WTC11 (cell line): ENCODE results near the gene MAN1A2.

Experiments
- CBFB ChIP-seq: sonication (generic); formaldehyde crosslinking; IDR thresholded peaks from 2 replicates; pipeline ENCODE4 v1.8.1; 2022; ENCODE audit warnings: mild to moderate bottlenecking, low read depth, missing genetic modification reagents
- ELF4 ChIP-seq: sonication (generic); formaldehyde crosslinking; IDR thresholded peaks from 2 replicates; pipeline ENCODE4 v1.8.1; 2022; ENCODE audit warnings: low read depth, mild to moderate bottlenecking, moderate library complexity, missing genetic modification reagents
- GABPB1 ChIP-seq: sonication (generic); formaldehyde crosslinking; IDR thresholded peaks from 2 replicates; pipeline ENCODE4 v1.8.1; 2023; ENCODE audit warnings: mild to moderate bottlenecking, missing genetic modification reagents
- JUN ChIP-seq: sonication (generic); formaldehyde crosslinking; IDR thresholded peaks from 2 replicates; pipeline ENCODE4 v1.8.0; 2023; ENCODE audit warnings: mild to moderate bottlenecking, missing genetic modification reagents
- TF ChIP-seq, protein P1 (sequence below): fragments of 200-600 bp; IDR thresholded peaks from 2 replicates; pipeline ENCODE4 v1.8.0; 2022; ENCODE audit warnings: antibody characterized with exemption
- TF ChIP-seq, protein P2 (sequence below): sonication (generic); formaldehyde crosslinking; IDR thresholded peaks from 2 replicates; pipeline ENCODE4 v1.8.1; 2023; ENCODE audit warnings: mild to moderate bottlenecking, missing genetic modification reagents
- TF ChIP-seq, protein P3 (sequence below): sonication (generic); formaldehyde crosslinking; conservative IDR thresholded peaks from 2 replicates; pipeline ENCODE4 v1.8.1; 2022; ENCODE audit warnings: mild to moderate bottlenecking, missing genetic modification reagents
- TF ChIP-seq, protein P4 (sequence below): sonication (generic); formaldehyde crosslinking; IDR thresholded peaks from 2 replicates; pipeline ENCODE4 v1.8.0; 2023; ENCODE audit warnings: mild to moderate bottlenecking, missing genetic modification reagents
- TF ChIP-seq, protein P5 (sequence below): sonication (generic); formaldehyde crosslinking; conservative IDR thresholded peaks from 2 replicates; pipeline ENCODE4 v1.8.1; 2023; ENCODE audit warnings: mild to moderate bottlenecking, low read depth, missing genetic modification reagents, moderate library complexity

DNA sequence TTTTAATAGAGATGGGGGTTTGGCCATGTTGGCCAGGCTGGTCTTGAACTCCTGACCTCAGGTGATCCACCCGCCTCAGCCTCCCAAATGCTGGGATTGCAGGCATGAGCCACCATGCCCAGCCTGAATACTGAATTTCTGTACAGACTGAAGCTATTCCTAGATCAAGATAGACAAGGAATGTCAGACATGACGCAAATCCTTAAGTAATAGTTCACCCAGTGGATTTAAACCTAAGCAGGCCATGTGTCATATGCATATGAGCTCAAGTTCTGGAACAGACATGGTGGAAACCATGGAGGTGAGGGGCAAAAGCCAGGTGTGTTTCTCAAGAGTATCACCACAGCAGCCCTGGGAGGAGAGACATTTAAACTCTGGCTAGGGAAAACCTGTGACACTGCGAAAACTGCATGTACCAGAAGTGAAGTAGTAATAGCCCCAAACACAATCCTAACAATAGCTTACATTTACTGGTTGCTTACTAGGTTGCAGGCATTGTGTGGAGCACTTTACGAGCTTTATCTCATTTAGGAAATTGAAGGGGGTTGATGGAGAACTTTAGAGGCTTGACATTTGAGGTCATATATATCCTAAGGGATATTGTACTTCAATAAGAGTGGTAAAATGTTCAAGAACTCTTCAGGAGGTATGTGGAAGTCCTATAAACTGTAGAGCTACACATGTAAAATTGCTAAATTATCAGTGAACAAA is 31.7 kb upstream of the MAN1A2 start:
- TF ChIP-seq, protein P1, sequence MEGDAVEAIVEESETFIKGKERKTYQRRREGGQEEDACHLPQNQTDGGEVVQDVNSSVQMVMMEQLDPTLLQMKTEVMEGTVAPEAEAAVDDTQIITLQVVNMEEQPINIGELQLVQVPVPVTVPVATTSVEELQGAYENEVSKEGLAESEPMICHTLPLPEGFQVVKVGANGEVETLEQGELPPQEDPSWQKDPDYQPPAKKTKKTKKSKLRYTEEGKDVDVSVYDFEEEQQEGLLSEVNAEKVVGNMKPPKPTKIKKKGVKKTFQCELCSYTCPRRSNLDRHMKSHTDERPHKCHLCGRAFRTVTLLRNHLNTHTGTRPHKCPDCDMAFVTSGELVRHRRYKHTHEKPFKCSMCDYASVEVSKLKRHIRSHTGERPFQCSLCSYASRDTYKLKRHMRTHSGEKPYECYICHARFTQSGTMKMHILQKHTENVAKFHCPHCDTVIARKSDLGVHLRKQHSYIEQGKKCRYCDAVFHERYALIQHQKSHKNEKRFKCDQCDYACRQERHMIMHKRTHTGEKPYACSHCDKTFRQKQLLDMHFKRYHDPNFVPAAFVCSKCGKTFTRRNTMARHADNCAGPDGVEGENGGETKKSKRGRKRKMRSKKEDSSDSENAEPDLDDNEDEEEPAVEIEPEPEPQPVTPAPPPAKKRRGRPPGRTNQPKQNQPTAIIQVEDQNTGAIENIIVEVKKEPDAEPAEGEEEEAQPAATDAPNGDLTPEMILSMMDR, result no peak
- TF ChIP-seq, protein P2, sequence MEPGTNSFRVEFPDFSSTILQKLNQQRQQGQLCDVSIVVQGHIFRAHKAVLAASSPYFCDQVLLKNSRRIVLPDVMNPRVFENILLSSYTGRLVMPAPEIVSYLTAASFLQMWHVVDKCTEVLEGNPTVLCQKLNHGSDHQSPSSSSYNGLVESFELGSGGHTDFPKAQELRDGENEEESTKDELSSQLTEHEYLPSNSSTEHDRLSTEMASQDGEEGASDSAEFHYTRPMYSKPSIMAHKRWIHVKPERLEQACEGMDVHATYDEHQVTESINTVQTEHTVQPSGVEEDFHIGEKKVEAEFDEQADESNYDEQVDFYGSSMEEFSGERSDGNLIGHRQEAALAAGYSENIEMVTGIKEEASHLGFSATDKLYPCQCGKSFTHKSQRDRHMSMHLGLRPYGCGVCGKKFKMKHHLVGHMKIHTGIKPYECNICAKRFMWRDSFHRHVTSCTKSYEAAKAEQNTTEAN (CRISPR knock-in tag), result no peak
- TF ChIP-seq ELF4 (CRISPR knock-in tag), result no peak
- TF ChIP-seq, protein P3, sequence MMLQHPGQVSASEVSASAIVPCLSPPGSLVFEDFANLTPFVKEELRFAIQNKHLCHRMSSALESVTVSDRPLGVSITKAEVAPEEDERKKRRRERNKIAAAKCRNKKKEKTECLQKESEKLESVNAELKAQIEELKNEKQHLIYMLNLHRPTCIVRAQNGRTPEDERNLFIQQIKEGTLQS (CRISPR knock-in tag), result no peak
- TF ChIP-seq GABPB1, result no peak
- TF ChIP-seq, protein P4, sequence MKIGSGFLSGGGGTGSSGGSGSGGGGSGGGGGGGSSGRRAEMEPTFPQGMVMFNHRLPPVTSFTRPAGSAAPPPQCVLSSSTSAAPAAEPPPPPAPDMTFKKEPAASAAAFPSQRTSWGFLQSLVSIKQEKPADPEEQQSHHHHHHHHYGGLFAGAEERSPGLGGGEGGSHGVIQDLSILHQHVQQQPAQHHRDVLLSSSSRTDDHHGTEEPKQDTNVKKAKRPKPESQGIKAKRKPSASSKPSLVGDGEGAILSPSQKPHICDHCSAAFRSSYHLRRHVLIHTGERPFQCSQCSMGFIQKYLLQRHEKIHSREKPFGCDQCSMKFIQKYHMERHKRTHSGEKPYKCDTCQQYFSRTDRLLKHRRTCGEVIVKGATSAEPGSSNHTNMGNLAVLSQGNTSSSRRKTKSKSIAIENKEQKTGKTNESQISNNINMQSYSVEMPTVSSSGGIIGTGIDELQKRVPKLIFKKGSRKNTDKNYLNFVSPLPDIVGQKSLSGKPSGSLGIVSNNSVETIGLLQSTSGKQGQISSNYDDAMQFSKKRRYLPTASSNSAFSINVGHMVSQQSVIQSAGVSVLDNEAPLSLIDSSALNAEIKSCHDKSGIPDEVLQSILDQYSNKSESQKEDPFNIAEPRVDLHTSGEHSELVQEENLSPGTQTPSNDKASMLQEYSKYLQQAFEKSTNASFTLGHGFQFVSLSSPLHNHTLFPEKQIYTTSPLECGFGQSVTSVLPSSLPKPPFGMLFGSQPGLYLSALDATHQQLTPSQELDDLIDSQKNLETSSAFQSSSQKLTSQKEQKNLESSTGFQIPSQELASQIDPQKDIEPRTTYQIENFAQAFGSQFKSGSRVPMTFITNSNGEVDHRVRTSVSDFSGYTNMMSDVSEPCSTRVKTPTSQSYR (CRISPR knock-in tag), result no peak
- TF ChIP-seq, protein P5, sequence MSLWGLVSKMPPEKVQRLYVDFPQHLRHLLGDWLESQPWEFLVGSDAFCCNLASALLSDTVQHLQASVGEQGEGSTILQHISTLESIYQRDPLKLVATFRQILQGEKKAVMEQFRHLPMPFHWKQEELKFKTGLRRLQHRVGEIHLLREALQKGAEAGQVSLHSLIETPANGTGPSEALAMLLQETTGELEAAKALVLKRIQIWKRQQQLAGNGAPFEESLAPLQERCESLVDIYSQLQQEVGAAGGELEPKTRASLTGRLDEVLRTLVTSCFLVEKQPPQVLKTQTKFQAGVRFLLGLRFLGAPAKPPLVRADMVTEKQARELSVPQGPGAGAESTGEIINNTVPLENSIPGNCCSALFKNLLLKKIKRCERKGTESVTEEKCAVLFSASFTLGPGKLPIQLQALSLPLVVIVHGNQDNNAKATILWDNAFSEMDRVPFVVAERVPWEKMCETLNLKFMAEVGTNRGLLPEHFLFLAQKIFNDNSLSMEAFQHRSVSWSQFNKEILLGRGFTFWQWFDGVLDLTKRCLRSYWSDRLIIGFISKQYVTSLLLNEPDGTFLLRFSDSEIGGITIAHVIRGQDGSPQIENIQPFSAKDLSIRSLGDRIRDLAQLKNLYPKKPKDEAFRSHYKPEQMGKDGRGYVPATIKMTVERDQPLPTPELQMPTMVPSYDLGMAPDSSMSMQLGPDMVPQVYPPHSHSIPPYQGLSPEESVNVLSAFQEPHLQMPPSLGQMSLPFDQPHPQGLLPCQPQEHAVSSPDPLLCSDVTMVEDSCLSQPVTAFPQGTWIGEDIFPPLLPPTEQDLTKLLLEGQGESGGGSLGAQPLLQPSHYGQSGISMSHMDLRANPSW (CRISPR knock-in tag), result no peak
- TF ChIP-seq CBFB (CRISPR knock-in tag), result no peak
- no peak for TF ChIP-seq JUN (CRISPR knock-in tag)
